Measurements from ENCODE around the gene NINL.

DNA sequence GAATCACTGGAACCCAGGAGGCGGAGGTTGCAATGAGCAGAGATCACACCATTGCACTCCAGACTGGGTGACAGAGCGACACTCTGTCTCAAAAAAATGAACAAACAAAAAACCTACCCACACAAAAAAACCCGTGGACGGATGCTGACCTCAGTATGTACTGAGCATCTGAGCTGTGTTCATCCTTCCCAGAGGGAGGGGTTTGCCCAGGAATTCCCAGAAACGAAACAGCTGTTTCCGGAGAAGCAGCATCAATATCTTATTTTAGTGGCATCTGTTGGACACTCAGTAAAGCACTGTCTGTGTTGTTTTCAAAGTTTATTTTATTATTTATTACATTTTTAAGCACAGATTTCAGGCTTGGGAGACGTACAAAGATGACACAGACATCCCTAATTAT is 19.8 kb upstream of the NINL start:
- TF ChIP-seq, protein P1, sequence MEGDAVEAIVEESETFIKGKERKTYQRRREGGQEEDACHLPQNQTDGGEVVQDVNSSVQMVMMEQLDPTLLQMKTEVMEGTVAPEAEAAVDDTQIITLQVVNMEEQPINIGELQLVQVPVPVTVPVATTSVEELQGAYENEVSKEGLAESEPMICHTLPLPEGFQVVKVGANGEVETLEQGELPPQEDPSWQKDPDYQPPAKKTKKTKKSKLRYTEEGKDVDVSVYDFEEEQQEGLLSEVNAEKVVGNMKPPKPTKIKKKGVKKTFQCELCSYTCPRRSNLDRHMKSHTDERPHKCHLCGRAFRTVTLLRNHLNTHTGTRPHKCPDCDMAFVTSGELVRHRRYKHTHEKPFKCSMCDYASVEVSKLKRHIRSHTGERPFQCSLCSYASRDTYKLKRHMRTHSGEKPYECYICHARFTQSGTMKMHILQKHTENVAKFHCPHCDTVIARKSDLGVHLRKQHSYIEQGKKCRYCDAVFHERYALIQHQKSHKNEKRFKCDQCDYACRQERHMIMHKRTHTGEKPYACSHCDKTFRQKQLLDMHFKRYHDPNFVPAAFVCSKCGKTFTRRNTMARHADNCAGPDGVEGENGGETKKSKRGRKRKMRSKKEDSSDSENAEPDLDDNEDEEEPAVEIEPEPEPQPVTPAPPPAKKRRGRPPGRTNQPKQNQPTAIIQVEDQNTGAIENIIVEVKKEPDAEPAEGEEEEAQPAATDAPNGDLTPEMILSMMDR (IDR thresholded peaks at IDR 0.05), result no peak
- TF ChIP-seq POLR2A (IDR thresholded peaks at IDR 0.05), result no peak

All from upper lobe of left lung (tissue), 4 donors.